GM21825 (cell line): Measurements from ENCODE around the gene PDE11A.
"Not testable (repeated sequence)": the region's sequence is repeated elsewhere in the genome, so short reads cannot be mapped to it uniquely, and the experiment has no call there.

Experiments
- ATAC-seq: cut with Tn5 transposase; IDR thresholded peaks from one replicate; pipeline ENCODE4 v1.9.1; 2021; ENCODE audit warnings: mild to moderate bottlenecking, moderate library complexity; ENCODE audit not compliant: unreplicated experiment

The PDE11A gene

GRCh38 chr2:178075006-178075326, 2.4 kb upstream of the PDE11A start:
- ATAC-seq: no peak

- no peak for ATAC-seq
These were observed 1.8 kb upstream of the PDE11A start for GRCh38 chr2:178074123-178075005.

DNA sequence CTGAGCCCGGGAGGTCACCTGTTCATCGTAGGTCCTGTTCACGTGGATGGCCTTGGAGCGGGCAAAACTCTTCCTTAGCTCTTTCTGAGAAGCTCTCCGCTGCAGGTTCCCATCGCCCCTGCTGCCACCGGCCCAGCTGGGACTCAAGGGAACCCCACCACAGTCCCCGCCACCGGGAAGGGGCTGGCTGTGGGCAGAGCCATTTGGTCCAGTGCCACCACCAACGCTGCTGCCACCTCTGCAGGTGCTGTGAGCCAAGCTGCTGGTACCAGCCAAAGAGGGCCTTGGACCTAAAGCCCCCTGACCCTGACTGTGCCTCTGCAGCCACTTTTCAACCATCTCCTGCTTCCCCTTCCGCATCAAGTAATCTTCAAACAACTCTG, 586 bp downstream of the PDE11A start:
- no peak for ATAC-seq

DNA sequence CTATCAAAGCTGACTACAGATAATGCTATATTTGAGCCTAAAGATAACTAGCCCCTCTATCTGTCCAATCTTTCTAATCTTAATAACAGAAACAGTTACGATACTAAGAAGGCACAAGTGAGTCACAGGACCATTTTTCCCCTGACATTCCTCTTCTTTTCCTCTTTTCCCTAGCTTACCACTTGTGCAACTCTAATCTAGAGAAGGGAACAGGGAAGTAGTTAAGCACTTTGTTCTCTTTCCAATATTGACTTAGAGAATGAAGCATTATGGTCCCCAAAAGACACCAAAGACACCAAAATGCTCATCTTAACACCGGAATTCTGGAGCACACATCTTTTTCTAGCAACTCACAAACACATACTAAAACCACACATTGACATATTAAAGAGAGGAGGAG, 1.8 kb downstream of the PDE11A start:
- no peak for ATAC-seq

DNA sequence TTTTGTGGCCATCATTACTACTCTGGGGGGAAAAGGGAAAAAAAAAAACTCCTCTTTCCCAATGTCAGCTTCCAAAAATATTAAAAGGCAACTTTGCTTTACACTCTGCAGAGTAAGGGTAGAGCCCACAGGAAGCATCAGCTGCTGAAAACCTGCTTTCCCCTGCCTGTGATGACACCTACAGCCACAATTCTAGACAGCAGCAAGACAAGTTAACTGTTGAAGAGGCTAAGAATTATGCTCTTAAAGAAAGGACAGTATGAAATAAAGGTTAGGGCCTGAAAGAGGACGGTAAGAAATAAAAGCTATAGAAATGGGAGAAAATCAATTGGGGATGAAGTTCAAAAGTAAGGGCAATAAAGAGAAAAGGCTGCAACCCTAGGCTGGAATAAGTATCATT, 3.0 kb downstream of the PDE11A start:
- ATAC-seq: no peak

DNA sequence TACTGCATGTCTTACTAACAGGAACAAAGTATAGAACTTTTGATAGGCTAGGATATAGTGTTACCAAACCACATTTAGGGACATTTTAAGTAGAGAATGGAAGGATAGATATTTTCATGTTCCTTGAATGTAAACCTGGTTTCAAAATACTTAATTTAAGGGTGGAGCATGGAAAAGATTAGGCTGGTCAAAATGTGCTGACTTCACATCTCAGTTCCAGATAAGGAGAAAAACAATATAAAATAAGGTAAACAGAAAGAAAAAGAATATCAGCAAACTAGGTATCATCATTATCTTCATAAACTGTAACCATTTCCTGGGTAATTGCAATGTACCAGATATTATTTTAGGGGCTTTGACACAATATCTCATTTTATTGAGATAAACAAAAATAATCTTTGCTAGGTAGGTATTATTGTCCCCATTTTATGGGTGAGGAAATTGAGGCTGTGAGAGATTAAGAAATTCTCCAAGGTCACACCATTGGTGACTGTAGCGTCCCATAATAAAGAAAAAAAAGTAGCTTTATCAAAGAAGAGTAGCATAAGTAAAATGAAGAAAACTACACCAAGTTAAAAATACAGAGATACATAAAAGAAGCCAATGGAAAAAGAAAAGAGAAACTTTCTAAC, 3.6 kb downstream of the PDE11A start:
- ATAC-seq: no peak

DNA sequence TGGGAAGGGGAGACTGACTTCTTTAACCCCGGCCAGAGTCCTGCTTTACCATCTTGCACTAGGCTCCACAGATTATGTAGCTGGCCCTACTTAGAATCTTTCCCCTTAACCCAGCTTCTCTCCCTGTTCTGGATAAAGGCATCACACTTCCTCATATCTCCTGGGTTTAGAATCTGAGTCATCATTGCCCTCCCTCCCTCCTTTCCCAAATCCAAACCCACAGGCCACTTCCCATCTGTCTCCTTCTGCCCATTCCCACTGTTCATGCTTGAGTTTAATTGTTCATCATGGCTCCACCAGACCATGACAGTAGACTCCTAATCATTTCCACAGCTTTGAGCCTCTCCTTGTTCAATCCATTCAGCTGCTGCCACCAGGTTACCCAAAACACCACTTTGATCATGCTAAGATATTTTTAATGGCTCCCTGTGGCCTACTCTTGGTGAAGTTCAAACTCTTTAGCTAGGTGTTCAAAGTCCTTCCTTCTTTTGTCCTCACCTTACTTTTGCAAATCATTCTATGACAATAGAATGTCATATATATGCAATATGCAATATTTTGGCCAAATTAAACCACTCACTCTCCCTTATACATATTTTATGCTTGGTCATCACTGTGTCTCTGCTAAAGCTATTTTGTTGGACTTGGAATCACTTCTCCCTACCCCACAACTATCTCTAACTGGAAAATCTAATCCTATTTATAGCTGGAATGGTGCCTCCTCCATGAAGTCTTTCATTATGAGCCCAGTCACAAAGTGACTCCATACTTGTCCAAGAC, 5.5 kb downstream of the PDE11A start:
- no peak for ATAC-seq

DNA sequence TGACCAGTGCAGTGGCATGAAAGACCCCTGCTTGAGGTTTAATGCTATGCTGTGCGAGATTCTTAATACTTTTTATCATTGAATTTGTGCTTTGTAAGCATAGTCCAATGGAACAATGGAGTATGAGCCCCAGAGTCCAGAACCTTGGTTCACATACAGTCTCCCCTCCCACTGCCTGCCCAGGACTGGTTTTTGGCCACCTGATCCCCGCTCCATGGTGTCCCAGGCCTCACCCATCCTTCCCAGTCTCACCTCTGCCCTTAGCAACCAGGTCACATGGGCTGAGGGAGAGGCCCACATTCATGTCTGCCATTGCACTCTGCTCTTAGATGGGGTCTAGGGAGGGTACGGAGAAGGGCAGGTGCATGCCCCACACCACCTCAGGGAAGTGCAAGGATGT, 6.3 kb downstream of the PDE11A start:
- no peak for ATAC-seq

GRCh38 chr2:178059681-178060080, 12.9 kb downstream of the PDE11A start:
- no peak for ATAC-seq

GRCh38 chr2:178059111-178059510, 13.5 kb downstream of the PDE11A start:
- no peak for ATAC-seq

- ATAC-seq: no peak
These were observed 15.3 kb downstream of the PDE11A start for GRCh38 chr2:178057179-178057680.

GRCh38 chr2:178056345-178056744, 16.2 kb downstream of the PDE11A start:
- ATAC-seq: no peak

DNA sequence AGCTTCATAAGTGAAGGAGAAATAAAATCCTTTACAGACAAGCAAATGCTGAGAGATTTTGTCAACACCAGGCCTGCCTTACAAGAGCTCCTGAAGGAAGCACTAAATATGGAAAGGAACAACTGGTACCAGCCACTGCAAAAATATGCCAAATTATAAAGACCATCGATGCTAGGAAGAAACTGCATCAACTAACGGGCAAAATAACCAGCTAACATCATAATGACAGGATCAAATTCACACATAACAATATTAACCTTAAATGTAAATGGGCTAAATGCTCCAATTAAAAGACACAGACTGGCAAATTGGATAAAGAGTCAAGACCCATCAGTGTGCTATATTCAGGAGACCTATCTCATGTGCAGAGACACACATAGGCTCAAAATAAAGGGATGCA, 21.3 kb downstream of the PDE11A start:
- ATAC-seq: not testable (repeated sequence)

- ATAC-seq: no peak
These were observed 25.2 kb downstream of the PDE11A start for GRCh38 chr2:178047391-178047790.

DNA sequence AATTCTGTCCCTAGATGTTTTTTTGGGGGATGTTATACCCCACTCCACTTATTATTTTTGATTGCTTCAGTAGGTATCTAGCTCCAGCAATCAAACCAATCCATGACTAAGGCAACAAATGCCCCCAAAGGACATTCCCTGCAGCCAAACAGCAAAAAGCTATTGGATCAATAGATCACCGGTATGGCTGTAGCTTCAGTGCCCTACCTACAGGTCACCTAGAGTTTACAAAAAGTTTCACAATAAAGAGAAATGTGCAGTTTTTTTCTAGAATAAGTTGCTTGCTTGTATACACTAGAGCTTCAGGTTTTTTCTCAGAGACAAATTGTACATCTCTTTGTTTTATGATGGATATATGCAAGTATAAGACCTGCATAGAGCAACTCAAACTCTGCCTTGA, 27.7 kb downstream of the PDE11A start:
- ATAC-seq: no peak

- no peak for ATAC-seq
These were observed 29.3 kb downstream of the PDE11A start for GRCh38 chr2:178043266-178043665.

DNA sequence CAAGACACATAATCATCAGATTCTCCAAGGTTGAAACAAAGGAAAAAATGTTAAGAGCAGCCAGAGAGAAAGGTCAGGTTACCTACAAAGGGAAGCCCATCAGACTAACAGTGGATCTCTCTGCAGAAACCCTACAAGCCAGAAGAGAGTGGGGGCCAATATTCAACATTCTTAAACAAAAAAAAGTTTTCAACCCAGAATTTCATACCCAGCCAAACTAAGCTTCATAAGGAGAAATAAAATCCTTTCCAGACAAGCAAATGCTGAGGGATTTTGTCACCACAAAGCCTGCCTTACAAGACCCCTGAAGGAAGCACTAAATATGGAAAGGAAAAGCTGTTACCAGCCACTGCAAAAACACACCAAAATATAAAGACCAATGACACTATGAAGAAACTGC, 39.0 kb downstream of the PDE11A start:
- not testable (repeated sequence) for ATAC-seq

DNA sequence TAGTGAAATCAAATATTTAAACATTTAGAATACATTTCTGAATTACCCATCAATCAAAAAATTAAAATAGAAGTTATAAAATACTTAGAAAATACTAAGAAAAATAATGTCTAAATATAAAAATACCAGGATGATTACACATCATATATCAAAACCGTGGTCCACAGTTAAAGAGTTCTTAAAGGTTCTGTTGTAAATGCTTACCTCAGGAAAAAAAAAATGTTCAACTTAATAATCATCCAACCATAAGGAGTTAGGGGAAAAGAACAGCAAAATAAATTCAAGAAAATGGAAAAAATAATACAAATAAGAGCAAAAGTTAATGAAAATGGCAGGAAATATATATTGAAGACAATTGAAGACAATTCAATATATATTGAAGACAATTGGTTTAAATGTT, 43.2 kb downstream of the PDE11A start:
- no peak for ATAC-seq

DNA sequence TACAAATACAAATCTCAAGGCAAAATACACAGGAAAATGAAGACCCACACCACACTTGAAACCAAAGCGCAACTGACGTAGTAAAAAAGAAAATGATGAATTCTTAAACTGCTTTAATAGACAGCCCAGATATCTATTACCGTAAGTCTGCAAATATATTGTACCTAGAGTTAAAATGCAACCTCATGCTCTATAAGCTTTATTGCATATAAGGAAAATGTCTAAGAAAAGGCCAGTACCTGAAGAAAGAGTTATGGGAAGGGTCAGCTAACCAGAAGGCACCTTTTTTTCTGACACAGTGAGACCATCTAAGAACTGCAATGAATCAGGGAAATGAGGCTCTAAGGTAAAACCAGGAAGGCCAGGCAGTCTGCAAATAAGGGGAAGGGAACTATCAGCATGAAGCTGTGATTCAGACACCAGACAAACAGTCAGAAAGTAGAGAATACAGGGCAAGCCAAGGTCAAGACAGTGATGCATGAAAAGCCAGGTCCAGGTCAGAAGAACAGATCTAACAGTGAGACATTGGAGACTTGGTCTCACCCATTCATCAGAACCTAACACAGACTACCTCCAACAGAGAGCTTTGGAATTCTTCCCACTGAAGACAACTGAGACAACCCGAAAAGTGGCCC, 46.9 kb downstream of the PDE11A start:
- ATAC-seq: no peak

GRCh38 chr2:178018141-178018540, 54.4 kb downstream of the PDE11A start:
- no peak for ATAC-seq

GRCh38 chr2:178016612-178017011, 56.0 kb downstream of the PDE11A start:
- no peak for ATAC-seq
